ENCODE data around the gene C1QL1. TPM values are rescaled to one million over a fixed set of nuclear protein-coding genes. Genes with fewer than 3 reads are reported as not detected.

C1QL1 gene
- total and polyA plus RNA-seq, 4 donors: 1.3 TPM; not detected in 3

GRCh38 chr17:44931376-44931775 lies 36.7 kb downstream of the C1QL1 start:
- intact Hi-C loops (cut with DNase I): no loop called here
- DNase-seq: peak; percentile 16 to 45
- Histone ChIP-seq H3K36me3 (ENCODE audit: control insufficient read depth in 1 of 2, insufficient read depth in 2 of 2, low read length in 1 of 2) (no peaks in the 10 kb centered on the region), H3K4me1 (ENCODE audit: control insufficient read depth in 1 of 2, insufficient read depth in 2 of 2, low read length in 2 of 2) (no peaks in the 10 kb centered on the region), H3K4me3 (ENCODE audit: low read length in 2 of 2) (no peak overlapping the region), H3K27me3 (ENCODE audit: control insufficient read depth in 1 of 2, insufficient read depth in 2 of 2, low read length in 1 of 2) (no peaks in the 10 kb centered on the region), H3K9me3 (ENCODE audit: control insufficient read depth, low read length) (no peaks in the 10 kb centered on the region), H3K27ac (ENCODE audit: low read depth in 1 of 2, low read length in 2 of 2) (no peak overlapping the region)
- 90 to 91% methylated on average over 5 of the region's 5 CpGs for WGBS, 2 donors
- ATAC-seq (ENCODE audit: low FRiP score): no peak

GRCh38 chr17:44930667-44931066 lies 37.4 kb downstream of the C1QL1 start:
- WGBS, 2 donors: 92 to 93% methylated on average over 6 of the region's 6 CpGs
- ATAC-seq (ENCODE audit: low FRiP score) (no peak), DNase-seq (peak; percentile 17 to 39)
- intact Hi-C loops (cut with DNase I): no loop called here
- H3K27ac ChIP-seq (ENCODE audit: low read depth in 1 of 2, low read length in 2 of 2): no peak overlapping the region
- no peaks in the 10 kb centered on the region for H3K9me3 ChIP-seq (ENCODE audit: control insufficient read depth, low read length)
- no peaks in the 10 kb centered on the region for H3K27me3 ChIP-seq (ENCODE audit: control insufficient read depth in 1 of 2, insufficient read depth in 2 of 2, low read length in 1 of 2)
- no peak overlapping the region for H3K4me3 ChIP-seq (ENCODE audit: low read length in 2 of 2)
- no peaks in the 10 kb centered on the region for H3K4me1 ChIP-seq (ENCODE audit: control insufficient read depth in 1 of 2, insufficient read depth in 2 of 2, low read length in 2 of 2)
- no peaks in the 10 kb centered on the region for H3K36me3 ChIP-seq (ENCODE audit: control insufficient read depth in 1 of 2, insufficient read depth in 2 of 2, low read length in 1 of 2)

- 93% methylated on average over 7 of the region's 7 CpGs for WGBS, 2 donors
- H3K27me3 ChIP-seq (ENCODE audit: control insufficient read depth in 1 of 2, insufficient read depth in 2 of 2, low read length in 1 of 2): no peaks in the 10 kb centered on the region
- no peaks in the 10 kb centered on the region for H3K4me1 ChIP-seq (ENCODE audit: control insufficient read depth in 1 of 2, insufficient read depth in 2 of 2, low read length in 2 of 2)
- no peak overlapping the region for H3K4me3 ChIP-seq (ENCODE audit: low read length in 2 of 2)
- intact Hi-C loops (cut with DNase I): no loop called here
- H3K36me3 ChIP-seq (ENCODE audit: control insufficient read depth in 1 of 2, insufficient read depth in 2 of 2, low read length in 1 of 2): no peaks in the 10 kb centered on the region
- no peaks in the 10 kb centered on the region for H3K9me3 ChIP-seq (ENCODE audit: control insufficient read depth, low read length)
- DNase-seq (peak; percentile 38 to 48), ATAC-seq (ENCODE audit: low FRiP score) (no peak)
- no peak overlapping the region for H3K27ac ChIP-seq (ENCODE audit: low read depth in 1 of 2, low read length in 2 of 2)
These were observed 39.0 kb downstream of the C1QL1 start for GRCh38 chr17:44928950-44929720.

GRCh38 chr17:44928136-44928535 lies 40.0 kb downstream of the C1QL1 start:
- Histone ChIP-seq H3K36me3 (ENCODE audit: control insufficient read depth in 1 of 2, insufficient read depth in 2 of 2, low read length in 1 of 2) (no peaks in the 10 kb centered on the region), H3K9me3 (ENCODE audit: control insufficient read depth, low read length) (no peaks in the 10 kb centered on the region), H3K4me3 (ENCODE audit: low read length in 2 of 2) (no peak overlapping the region), H3K4me1 (ENCODE audit: control insufficient read depth in 1 of 2, insufficient read depth in 2 of 2, low read length in 2 of 2) (no peaks in the 10 kb centered on the region), H3K27me3 (ENCODE audit: control insufficient read depth in 1 of 2, insufficient read depth in 2 of 2, low read length in 1 of 2) (no peaks in the 10 kb centered on the region), H3K27ac (ENCODE audit: low read depth in 1 of 2, low read length in 2 of 2) (no peak overlapping the region)
- DNase-seq (peak; percentile 13 to 68), ATAC-seq (ENCODE audit: low FRiP score) (no peak)
- 95 to 96% methylated on average over 11 to 15 of the region's 15 CpGs for WGBS, 2 donors
- intact Hi-C loops (cut with DNase I): no loop called here

GRCh38 chr17:44927696-44928095 lies 40.4 kb downstream of the C1QL1 start:
- intact Hi-C loops (cut with DNase I): no loop called here

GRCh38 chr17:44926821-44927525 lies 41.1 kb downstream of the C1QL1 start:
- H3K27me3 ChIP-seq (ENCODE audit: control insufficient read depth in 1 of 2, insufficient read depth in 2 of 2, low read length in 1 of 2): no peaks in the 10 kb centered on the region
- no peak overlapping the region for H3K4me3 ChIP-seq (ENCODE audit: low read length in 2 of 2)
- no peak for ATAC-seq (ENCODE audit: low FRiP score)
- H3K27ac ChIP-seq (ENCODE audit: low read depth in 1 of 2, low read length in 2 of 2): no peak overlapping the region
- intact Hi-C loops (cut with DNase I): no loop called here
- no peaks in the 10 kb centered on the region for H3K9me3 ChIP-seq (ENCODE audit: control insufficient read depth, low read length)
- 90 to 93% methylated on average over 15 of the region's 15 CpGs for WGBS, 2 donors
- DNase-seq: peak in 1 of 2 donors; percentile 38
- H3K4me1 ChIP-seq (ENCODE audit: control insufficient read depth in 1 of 2, insufficient read depth in 2 of 2, low read length in 2 of 2): no peaks in the 10 kb centered on the region
- no peaks in the 10 kb centered on the region for H3K36me3 ChIP-seq (ENCODE audit: control insufficient read depth in 1 of 2, insufficient read depth in 2 of 2, low read length in 1 of 2)

More at GRCh38 chr17:44927696-44928095, 40.4 kb downstream of the C1QL1 start:
- no peak for ATAC-seq (ENCODE audit: low FRiP score)
- H3K9me3 ChIP-seq (ENCODE audit: control insufficient read depth, low read length): no peaks in the 10 kb centered on the region
- peak in 1 of 2 donors; percentile 53 for DNase-seq
- H3K27ac ChIP-seq (ENCODE audit: low read depth in 1 of 2, low read length in 2 of 2): no peak overlapping the region
- H3K27me3 ChIP-seq (ENCODE audit: control insufficient read depth in 1 of 2, insufficient read depth in 2 of 2, low read length in 1 of 2): no peaks in the 10 kb centered on the region
- no peaks in the 10 kb centered on the region for H3K4me1 ChIP-seq (ENCODE audit: control insufficient read depth in 1 of 2, insufficient read depth in 2 of 2, low read length in 2 of 2)
- no peaks in the 10 kb centered on the region for H3K36me3 ChIP-seq (ENCODE audit: control insufficient read depth in 1 of 2, insufficient read depth in 2 of 2, low read length in 1 of 2)
- no peak overlapping the region for H3K4me3 ChIP-seq (ENCODE audit: low read length in 2 of 2)
- WGBS, 2 donors: 96 to 98% methylated on average over 3 of the region's 3 CpGs

GRCh38 chr17:44925731-44926697 lies 42.1 kb downstream of the C1QL1 start:
- 96% methylated on average over 18 of the region's 18 CpGs for WGBS, 2 donors
- no peak for ATAC-seq (ENCODE audit: low FRiP score)
- no peaks in the 10 kb centered on the region for H3K9me3 ChIP-seq (ENCODE audit: control insufficient read depth, low read length)
- no peak overlapping the region for H3K27ac ChIP-seq (ENCODE audit: low read depth in 1 of 2, low read length in 2 of 2)
- H3K4me3 ChIP-seq (ENCODE audit: low read length in 2 of 2): no peak overlapping the region
- H3K36me3 ChIP-seq (ENCODE audit: control insufficient read depth in 1 of 2, insufficient read depth in 2 of 2, low read length in 1 of 2): no peaks in the 10 kb centered on the region
- DNase-seq: peak in 1 of 2 donors; percentile 57
- intact Hi-C loops (cut with DNase I): no loop called here
- H3K27me3 ChIP-seq (ENCODE audit: control insufficient read depth in 1 of 2, insufficient read depth in 2 of 2, low read length in 1 of 2): no peaks in the 10 kb centered on the region
- no peaks in the 10 kb centered on the region for H3K4me1 ChIP-seq (ENCODE audit: control insufficient read depth in 1 of 2, insufficient read depth in 2 of 2, low read length in 2 of 2)

- intact Hi-C loops (cut with DNase I): loop anchor here in 1 of 2 donors (5.0 kb wide), 1 partner anchor 178 kb away; no protein-coding TSS in a partner anchor
- Histone ChIP-seq H3K36me3 (ENCODE audit: control insufficient read depth in 1 of 2, insufficient read depth in 2 of 2, low read length in 1 of 2) (no peaks in the 10 kb centered on the region), H3K4me1 (ENCODE audit: control insufficient read depth in 1 of 2, insufficient read depth in 2 of 2, low read length in 2 of 2) (no peaks in the 10 kb centered on the region), H3K27ac (ENCODE audit: low read depth in 1 of 2, low read length in 2 of 2) (no peak overlapping the region), H3K27me3 (ENCODE audit: control insufficient read depth in 1 of 2, insufficient read depth in 2 of 2, low read length in 1 of 2) (no peaks in the 10 kb centered on the region), H3K9me3 (ENCODE audit: control insufficient read depth, low read length) (no peaks in the 10 kb centered on the region), H3K4me3 (ENCODE audit: low read length in 2 of 2) (no peak overlapping the region)
- ATAC-seq (ENCODE audit: low FRiP score) (no peak), DNase-seq (peak; percentile 18 to 66)
- 90 to 92% methylated on average over 9 of the region's 9 CpGs for WGBS, 2 donors
These were observed 44.0 kb downstream of the C1QL1 start for GRCh38 chr17:44924107-44924544.
